ENCODE data around the gene MCU. TPM values are rescaled to one million over a fixed set of nuclear protein-coding genes. Genes with fewer than 3 reads are reported as not detected.

The MCU gene
- total and polyA plus RNA-seq, 2 experiments from 2014 or later, result 14.9 to 22.8 TPM

DNA sequence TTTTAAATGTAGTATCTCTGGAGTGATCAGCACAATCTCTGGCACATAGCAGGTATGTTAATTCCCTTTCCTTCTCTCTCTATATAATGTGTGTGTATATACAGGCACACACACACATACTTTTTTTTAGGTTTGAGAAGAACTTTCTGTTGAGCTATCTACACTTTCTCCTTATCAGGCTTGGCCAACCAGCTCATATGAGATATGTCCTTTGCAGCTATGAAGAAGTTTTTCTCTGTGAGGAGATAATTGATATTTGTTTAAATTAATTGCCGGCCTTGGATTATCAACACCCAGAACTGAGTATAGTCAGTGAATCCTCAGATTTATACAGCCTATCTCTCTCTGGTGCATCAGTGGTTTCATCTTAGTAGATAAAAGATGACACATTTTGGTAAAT is 2.3 kb upstream of the MCU start:
- Histone ChIP-seq H3K4me1 (ENCODE audit: low read depth) (peaks cover 7% of the 10 kb centered on the region), H3K27ac (no peak overlapping the region), H3K4me3 (no peak overlapping the region), H3K9me3 (ENCODE audit: low read depth) (no peaks in the 10 kb centered on the region), H3K27me3 (no peaks in the 10 kb centered on the region), H3K36me3 (no peaks in the 10 kb centered on the region)
- TF ChIP-seq, protein P1, sequence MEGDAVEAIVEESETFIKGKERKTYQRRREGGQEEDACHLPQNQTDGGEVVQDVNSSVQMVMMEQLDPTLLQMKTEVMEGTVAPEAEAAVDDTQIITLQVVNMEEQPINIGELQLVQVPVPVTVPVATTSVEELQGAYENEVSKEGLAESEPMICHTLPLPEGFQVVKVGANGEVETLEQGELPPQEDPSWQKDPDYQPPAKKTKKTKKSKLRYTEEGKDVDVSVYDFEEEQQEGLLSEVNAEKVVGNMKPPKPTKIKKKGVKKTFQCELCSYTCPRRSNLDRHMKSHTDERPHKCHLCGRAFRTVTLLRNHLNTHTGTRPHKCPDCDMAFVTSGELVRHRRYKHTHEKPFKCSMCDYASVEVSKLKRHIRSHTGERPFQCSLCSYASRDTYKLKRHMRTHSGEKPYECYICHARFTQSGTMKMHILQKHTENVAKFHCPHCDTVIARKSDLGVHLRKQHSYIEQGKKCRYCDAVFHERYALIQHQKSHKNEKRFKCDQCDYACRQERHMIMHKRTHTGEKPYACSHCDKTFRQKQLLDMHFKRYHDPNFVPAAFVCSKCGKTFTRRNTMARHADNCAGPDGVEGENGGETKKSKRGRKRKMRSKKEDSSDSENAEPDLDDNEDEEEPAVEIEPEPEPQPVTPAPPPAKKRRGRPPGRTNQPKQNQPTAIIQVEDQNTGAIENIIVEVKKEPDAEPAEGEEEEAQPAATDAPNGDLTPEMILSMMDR (IDR thresholded peaks at IDR 0.05; ENCODE audit: low read depth, low read length), result no peak
- DNase-seq (ENCODE audit: low read depth in 1 of 2, low spot score in 1 of 2), result no peak

DNA sequence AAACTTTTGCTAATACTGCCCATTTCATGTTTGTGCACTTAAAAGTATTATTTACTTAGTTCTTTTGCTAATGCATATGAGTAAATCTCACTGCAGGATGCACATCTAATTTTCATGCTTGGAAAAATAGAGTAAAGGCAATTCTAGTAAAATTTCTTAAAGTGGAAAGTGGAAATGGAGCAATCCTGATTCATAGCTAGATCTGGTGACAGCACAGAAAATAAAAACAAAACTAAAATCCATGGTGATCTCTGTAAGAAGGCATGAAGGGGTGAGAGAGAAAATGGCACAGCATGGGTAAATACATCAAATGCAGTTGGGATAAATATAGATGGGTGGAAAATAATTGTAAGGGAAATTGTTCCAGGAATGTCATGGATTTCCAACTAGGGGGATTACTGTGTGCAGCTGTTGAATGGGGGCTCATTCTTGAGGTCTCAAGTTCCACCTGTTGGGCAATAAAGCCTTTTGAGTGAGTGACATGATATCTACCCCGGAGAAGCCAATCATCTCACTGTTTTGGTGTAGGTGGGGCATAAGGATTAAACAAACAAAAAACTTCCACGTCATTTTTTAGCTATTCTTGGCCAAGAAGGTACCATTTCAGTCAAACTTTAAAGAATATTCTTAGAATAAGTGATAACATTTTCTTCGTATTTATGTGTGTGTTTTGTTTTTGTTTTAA is 1.7 kb upstream of the MCU start:
- TF ChIP-seq, protein P1 (IDR thresholded peaks at IDR 0.05; ENCODE audit: low read depth, low read length), result no peak
- Histone ChIP-seq H3K27ac (no peak overlapping the region), H3K36me3 (no peaks in the 10 kb centered on the region), H3K4me1 (ENCODE audit: low read depth) (peaks cover 10% of the 10 kb centered on the region), H3K27me3 (no peaks in the 10 kb centered on the region), H3K9me3 (ENCODE audit: low read depth) (no peaks in the 10 kb centered on the region), H3K4me3 (no peak overlapping the region)
- DNase-seq (ENCODE audit: low read depth in 1 of 2, low spot score in 1 of 2), result no peak

DNA sequence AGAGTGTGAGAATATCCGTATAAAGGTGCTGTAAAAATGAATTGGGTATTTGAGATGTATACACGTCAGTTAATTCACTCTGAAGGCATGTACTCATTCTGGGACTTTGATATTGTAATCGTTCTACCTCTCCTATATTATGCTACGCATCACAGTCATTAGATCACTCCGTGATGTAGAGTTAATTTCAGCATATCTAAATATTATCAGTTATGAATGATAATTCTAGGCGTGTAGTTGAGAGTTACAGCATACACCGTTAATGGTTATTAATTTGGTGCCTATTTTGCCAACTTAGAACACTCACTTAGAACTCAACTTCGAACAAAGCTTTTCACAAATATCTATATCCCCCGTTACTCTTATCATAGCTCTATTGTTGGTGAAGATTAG is 477 bp upstream of the MCU start:
- H3K4me3 ChIP-seq, result peak overlapping the region; percentile 92
- H3K4me1 ChIP-seq (ENCODE audit: low read depth), result peaks cover 10% of the 10 kb centered on the region
- no peak overlapping the region for H3K27ac ChIP-seq
- H3K9me3 ChIP-seq (ENCODE audit: low read depth), result no peaks in the 10 kb centered on the region
- H3K27me3 ChIP-seq, result no peaks in the 10 kb centered on the region
- H3K36me3 ChIP-seq, result no peaks in the 10 kb centered on the region
- TF ChIP-seq, protein P1 (IDR thresholded peaks at IDR 0.05; ENCODE audit: low read depth, low read length), result no peak
- DNase-seq (ENCODE audit: low read depth in 1 of 2, low spot score in 1 of 2), result no peak

DNA sequence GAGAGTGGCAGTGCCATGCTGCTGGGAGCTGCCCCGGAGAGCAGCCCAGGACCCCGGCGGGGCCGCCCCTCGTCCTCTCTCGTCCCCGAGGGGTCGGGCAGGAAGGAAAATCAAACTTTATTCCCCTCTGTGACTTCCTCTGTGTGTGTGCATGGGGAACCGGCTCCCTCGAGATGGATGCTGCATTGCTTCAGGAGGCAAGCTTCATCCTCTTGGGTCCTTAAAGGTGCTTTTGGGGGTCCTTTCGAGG is 726 bp downstream of the MCU start:
- Histone ChIP-seq H3K4me3 (peak overlapping the region; percentile 92), H3K9me3 (ENCODE audit: low read depth) (no peaks in the 10 kb centered on the region), H3K4me1 (ENCODE audit: low read depth) (peaks cover 10% of the 10 kb centered on the region), H3K27me3 (no peaks in the 10 kb centered on the region), H3K27ac (no peak overlapping the region), H3K36me3 (no peaks in the 10 kb centered on the region)
- TF ChIP-seq, protein P1 (IDR thresholded peaks at IDR 0.05; ENCODE audit: low read depth, low read length), result no peak
- no peak for DNase-seq (ENCODE audit: low read depth in 1 of 2, low spot score in 1 of 2)

DNA sequence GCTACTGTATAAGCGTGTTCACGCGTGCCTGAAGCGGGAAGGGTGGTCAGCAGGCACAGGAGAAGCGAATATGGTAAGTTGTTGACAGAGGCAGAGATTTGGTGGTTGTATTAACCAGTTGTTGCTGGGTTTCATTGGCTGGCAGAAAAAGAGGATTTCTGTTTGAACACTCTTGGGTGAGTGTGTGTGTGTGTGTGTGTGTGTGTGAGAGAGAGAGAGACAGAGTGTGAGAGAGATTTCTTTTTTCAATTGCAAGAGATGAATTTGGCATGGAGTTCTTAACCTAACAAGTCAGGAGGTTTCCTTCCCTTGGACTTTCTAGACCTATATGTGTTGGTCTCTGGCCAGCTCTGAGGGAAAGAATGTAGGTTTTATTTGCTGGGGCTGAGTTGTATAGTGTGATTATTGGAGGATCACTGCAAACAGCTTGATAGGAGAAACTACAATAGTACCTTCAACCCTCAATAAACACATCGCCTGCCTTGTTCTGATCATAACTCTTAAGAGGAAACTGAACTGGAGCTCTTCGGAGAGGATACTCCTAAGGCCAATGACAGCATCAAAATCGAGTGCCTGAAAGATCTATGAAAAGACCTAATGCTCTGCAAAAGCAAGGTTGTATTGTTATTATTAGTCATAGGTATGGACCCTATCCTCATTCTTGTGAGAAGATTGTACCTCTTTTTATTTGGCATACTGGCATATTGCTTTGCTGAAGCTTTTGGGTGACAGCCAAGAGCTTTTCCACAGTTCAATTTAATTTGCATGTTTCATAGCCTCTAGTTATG is 1.2 kb downstream of the MCU start:
- Histone ChIP-seq H3K9me3 (ENCODE audit: low read depth) (no peaks in the 10 kb centered on the region), H3K4me3 (peak overlapping the region; percentile 92), H3K27me3 (no peaks in the 10 kb centered on the region), H3K36me3 (no peaks in the 10 kb centered on the region), H3K4me1 (ENCODE audit: low read depth) (peaks cover 10% of the 10 kb centered on the region), H3K27ac (no peak overlapping the region)
- DNase-seq (ENCODE audit: low read depth in 1 of 2, low spot score in 1 of 2), result peak; percentile 19 to 44
- TF ChIP-seq, protein P1 (IDR thresholded peaks at IDR 0.05; ENCODE audit: low read depth, low read length), result no peak
